Measurements from ENCODE around the gene IL1RAPL1.

DNA sequence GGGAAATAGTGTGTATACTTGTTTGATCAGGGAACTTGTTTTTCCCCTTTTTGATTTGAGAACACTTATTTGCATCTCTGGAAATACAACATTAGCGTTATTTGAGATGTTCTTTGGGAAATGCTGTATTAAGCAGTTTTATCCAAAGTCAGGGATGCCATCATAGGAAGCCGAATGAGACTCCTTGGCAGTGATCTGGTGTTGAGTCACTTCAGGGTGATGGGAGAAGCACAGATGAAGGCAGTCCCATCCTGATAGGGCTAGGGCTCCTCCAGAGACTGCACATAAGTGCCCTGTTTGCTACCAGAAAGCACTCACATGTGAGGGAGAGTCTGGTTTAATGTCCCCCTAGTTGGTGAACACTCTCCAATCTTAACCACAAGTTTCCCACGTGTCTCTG, 62.3 kb downstream of the IL1RAPL1 start:
- TF ChIP-seq, protein P1, sequence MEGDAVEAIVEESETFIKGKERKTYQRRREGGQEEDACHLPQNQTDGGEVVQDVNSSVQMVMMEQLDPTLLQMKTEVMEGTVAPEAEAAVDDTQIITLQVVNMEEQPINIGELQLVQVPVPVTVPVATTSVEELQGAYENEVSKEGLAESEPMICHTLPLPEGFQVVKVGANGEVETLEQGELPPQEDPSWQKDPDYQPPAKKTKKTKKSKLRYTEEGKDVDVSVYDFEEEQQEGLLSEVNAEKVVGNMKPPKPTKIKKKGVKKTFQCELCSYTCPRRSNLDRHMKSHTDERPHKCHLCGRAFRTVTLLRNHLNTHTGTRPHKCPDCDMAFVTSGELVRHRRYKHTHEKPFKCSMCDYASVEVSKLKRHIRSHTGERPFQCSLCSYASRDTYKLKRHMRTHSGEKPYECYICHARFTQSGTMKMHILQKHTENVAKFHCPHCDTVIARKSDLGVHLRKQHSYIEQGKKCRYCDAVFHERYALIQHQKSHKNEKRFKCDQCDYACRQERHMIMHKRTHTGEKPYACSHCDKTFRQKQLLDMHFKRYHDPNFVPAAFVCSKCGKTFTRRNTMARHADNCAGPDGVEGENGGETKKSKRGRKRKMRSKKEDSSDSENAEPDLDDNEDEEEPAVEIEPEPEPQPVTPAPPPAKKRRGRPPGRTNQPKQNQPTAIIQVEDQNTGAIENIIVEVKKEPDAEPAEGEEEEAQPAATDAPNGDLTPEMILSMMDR (IDR thresholded peaks at IDR 0.05), result no peak
- TF ChIP-seq, protein P2, sequence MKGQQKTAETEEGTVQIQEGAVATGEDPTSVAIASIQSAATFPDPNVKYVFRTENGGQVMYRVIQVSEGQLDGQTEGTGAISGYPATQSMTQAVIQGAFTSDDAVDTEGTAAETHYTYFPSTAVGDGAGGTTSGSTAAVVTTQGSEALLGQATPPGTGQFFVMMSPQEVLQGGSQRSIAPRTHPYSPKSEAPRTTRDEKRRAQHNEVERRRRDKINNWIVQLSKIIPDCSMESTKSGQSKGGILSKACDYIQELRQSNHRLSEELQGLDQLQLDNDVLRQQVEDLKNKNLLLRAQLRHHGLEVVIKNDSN (IDR thresholded peaks at IDR 0.05; ENCODE audit: borderline replicate concordance, low read depth), result no peak
- TF ChIP-seq POLR2AphosphoS5 (IDR thresholded peaks at IDR 0.05; ENCODE audit: low read depth, low read length) (no peak), SMC3 (IDR thresholded peaks at IDR 0.05; ENCODE audit: low read depth, low read length) (no peak), RAD21 (IDR thresholded peaks at IDR 0.05; ENCODE audit: low read length) (no peak), USF2 (IDR thresholded peaks at IDR 0.05; ENCODE audit: borderline replicate concordance, low read depth, low read length) (no peak), TAF1 (IDR thresholded peaks at IDR 0.05; ENCODE audit: borderline replicate concordance, low read depth, low read length) (no peak), GATA2 (CRISPR knock-in tag; IDR thresholded peaks at IDR 0.05) (no peak), EP300 (IDR thresholded peaks at IDR 0.05; ENCODE audit: borderline replicate concordance in 1 of 2, low read depth in 1 of 2, low read length in 1 of 2) (no peak), CHD2 (IDR thresholded peaks at IDR 0.05; ENCODE audit: low read length, partially characterized antibody) (no peak)

All from SK-N-SH (cell line).